ACHN (cell line): ENCODE data around the gene CFAP69.

Experiments used
- DNase-seq: peaks from one replicate; pipeline ENCODE4 v3.0.0-alpha.2; 2015
- in situ Hi-C: cut with HindIII; loops from 2 replicates; pipeline ENCODE4 v1.10.0; 2017; ENCODE audit warnings: low sequenced_read_pairs, low pct_ligation_motif_present, low pct_unique_long_range_greater_than_20kb

Gene CFAP69

DNA sequence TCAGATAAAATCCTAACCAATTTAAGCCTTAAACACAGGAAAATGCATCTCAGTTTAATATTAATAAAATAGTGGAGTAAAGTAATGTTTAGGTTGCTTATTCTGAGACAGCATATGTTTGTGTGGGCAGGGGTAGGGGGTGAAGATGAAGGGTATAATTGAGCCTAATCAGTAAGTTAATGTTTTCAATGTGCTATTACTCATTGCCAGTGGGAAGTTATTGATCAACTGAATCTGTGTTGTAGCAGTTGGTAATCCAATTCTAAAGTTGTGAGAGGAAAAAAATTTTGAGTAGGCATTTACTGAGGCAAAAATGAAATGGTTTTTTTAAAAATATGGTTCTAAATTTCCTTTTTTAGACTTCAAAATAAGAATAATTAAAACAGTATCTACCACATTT lies 16.5 kb downstream of the CFAP69 start:
- in situ Hi-C loops, result no loop called here
- peak; percentile 14 for DNase-seq

DNA sequence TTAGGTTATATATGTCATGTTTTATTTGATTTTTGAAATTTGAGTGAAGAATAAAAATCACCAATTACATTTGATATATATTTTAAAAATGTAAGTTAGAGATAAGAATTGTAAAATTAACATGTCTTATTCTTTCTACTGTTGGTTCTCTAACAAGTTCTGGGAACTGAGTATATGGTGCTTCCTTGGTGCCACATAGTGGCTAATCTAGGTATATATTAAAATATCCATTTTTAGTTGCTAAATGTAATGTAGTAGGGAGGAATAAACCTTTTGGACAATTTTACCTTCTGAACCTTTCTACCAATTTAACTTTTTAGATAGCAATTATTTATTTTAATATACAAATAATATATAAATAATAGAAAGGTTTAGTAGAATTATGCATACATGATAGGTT lies 17.5 kb downstream of the CFAP69 start:
- DNase-seq, result peak; percentile 67

DNA sequence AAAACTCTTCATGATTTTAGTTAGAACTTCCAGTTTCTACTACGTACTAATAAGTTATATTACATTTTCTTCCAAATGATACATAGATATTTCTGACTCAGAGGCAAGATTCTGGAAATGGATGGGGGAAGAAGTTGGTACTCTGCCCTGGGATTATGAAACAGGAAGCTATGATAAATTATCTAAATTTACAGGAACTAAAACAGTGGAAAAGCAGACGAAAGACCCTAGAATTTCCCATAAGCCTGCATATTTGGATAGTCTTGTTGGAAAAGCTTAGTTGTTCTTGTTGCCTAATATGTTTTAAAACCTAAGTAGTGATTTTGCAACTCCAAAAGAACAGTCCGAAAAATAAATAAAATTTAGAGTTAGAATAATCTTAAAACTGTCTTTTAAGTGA lies 21.8 kb downstream of the CFAP69 start:
- no peak for DNase-seq
- in situ Hi-C loops, result no loop called here

More for the DNA sequence above, 17.5 kb downstream of the CFAP69 start:
- in situ Hi-C loops, result no loop called here

DNA sequence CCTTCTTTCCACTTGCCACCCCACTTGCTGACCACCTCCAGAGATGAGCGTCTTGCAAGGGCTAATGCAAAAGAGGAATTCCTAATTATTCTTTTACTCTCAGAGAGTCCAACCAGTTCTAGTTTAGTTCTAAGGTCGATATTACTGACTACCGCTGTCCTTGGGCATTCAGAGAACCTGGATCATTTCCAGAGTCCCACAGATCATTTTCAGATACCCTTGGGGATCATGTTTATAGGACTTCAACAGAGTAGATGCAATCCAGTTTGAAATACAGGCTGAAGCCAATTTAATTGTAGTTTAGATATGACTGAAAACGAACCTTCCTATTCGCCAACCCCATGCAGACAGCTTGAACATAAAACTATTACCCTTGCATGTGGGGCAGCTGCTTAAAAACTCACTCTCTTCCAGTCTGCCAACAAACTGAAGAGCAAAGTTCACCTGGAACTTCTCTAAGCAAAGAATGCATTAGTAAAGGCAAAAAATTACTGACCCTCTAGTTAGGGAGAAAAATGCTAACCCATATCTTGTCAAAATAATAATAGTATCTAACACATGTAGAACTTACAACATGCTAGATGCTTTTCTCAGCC lies 22.4 kb downstream of the CFAP69 start:
- in situ Hi-C loops, result no loop called here
- DNase-seq, result no peak

DNA sequence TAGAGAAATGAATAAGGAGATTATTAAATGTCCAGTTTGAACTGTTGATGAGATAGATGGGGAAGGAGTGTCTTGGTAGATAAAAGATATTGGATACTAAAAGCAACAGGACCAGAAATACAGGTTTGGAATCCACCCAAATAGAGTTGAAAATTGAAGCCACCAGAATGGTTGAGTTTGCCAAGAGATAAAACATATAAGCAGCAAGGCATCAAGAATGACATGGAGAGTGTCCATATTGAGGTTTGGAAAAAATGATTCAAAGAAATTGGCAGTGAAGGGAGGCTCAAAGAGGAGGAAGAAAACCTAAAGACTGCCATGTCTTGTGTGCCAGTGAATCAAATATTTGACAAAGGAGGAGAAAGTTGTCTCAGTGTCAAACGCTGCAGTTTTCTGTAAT lies 24.2 kb downstream of the CFAP69 start:
- in situ Hi-C loops, result no loop called here
- DNase-seq, result no peak

DNA sequence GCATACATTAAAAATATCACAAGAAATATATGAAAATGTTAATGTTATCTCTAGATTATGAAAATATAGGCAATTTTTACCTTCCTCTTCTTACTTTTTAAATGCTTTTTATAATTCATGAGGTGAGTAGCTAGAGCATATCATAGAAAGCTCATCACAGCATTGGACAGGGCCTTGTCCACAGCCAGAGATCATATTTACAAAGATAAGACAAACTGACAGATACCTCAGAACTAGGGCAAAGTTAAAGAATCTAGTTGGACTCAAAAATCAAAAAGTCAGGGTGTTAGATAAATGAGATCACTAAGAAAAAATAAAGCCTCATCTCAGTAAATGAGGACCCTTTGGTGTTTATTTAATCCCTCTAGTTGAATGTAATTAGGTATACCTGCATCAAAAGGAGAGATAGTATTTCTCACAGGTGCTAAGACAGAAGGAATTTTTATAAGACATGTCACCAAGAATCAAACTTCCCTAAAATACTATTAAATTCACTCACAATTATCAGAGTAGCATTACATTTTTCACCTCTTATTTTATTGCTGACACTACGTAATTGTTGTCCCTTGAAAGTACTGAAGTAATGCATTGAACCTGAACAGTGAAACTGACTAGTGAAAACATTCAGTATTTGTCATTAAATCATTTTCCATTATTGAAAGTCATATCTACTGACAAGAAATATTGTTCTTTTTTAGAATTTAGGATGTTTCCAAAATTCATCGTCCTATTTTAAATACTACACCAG lies 25.6 kb downstream of the CFAP69 start:
- no peak for DNase-seq
- in situ Hi-C loops, result no loop called here

DNA sequence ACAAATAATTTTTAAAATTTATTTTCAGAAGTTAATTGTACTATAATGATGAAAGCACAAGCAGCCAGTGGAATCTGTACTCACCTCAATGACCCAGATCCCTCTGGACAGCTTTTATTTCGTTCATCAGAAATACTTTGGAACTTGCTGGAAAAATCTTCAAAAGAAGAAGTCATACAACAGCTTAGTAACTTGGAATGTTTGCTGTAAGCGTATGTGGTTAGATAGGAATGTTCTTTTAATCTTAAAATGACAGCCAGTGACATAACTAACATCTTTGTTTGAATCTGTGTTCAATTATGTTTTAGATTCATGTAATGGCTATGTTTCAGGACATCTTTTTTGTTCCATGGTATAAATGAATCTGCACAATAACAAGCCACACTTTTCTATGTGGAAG lies 26.8 kb downstream of the CFAP69 start:
- DNase-seq, result no peak
- in situ Hi-C loops, result no loop called here

DNA sequence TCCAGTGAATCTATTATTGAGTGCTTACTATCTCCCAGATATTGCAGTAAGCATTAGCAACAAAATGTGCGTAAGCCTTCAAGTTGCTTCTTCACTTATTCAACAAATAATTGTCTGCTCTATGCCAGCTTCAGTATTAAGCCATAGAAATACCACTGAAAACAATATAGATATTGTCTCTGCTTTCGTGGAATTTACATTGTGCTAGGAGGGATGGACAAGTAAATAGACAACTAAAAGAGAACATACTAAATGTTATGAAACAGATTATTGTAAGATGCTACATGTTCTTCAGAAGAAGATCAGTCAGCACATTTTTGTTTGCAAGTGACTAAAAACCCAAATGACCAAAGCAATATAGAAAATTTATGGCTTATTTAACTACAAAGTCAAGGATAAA lies 27.3 kb downstream of the CFAP69 start:
- in situ Hi-C loops, result no loop called here
- DNase-seq, result no peak

DNA sequence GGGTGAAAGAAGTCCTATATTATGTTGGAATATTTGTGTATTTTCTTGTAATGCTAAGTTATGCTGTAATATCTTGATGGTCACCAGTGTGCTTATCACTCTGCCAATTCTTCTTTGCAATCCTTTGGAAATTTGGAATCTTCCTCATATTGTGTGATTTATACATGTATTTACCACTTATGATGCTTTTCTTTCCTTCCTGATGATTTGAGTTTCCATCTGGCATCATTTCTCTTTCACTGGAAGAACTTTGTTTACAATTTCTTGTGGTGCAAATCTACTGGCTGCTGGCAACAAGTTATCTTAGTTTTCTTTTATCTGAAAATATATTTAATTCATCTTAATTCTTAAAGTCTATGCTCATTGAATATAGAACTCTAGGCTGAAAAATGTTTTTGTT lies 29.2 kb downstream of the CFAP69 start:
- in situ Hi-C loops, result no loop called here
- DNase-seq, result no peak

DNA sequence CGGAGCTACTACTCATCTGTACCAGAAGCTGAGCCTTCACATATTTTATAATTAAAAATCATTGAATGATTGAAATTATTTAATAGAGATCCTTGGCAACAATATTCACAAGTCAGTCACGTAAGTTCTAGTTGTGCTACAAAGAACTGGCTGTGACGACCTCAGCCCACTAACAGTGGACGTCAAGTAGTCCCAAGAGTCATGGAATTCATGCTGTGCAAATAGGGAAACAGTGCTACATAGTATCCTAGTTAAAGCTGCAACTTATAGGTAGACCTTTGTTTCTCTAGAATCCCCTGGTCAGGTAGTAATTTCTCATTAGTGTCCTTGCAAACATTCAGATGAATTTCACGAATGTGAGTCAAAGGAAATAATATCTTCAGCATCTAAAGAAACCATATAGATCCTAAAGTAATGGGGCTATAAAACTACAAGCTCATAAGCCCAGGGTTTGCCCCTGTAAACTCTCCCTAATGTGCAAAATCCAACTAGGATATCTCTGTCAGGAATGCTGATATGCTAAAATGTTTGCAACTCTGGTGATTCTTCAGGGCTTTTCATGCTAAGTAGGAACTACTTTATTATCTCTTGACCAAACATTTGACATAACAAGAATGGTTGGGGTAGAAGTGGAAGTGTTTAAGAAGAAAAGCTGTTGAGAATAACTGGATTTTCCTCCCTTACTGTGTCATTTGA lies 31.2 kb downstream of the CFAP69 start:
- in situ Hi-C loops, result no loop called here

DNA sequence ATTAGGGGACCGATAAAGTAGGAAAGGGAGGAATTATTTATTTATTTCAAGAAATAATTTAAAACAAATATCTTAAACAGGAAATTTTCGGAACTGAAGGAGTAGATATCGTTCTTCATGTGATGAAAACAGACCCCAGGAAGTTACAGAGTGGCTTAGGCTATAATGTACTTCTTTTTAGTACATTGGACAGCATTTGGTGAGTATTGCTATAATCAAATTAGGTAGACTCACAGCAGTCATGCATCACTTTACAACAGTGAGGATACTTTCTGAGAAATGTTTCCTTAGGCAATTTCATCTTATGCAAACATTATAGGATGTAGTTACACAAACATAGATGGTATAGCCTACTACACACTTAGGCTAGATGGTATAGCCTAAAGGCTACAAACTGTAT lies 43.2 kb downstream of the CFAP69 start:
- in situ Hi-C loops, result no loop called here
- DNase-seq, result no peak

More for the DNA sequence above, 31.2 kb downstream of the CFAP69 start:
- no peak for DNase-seq

DNA sequence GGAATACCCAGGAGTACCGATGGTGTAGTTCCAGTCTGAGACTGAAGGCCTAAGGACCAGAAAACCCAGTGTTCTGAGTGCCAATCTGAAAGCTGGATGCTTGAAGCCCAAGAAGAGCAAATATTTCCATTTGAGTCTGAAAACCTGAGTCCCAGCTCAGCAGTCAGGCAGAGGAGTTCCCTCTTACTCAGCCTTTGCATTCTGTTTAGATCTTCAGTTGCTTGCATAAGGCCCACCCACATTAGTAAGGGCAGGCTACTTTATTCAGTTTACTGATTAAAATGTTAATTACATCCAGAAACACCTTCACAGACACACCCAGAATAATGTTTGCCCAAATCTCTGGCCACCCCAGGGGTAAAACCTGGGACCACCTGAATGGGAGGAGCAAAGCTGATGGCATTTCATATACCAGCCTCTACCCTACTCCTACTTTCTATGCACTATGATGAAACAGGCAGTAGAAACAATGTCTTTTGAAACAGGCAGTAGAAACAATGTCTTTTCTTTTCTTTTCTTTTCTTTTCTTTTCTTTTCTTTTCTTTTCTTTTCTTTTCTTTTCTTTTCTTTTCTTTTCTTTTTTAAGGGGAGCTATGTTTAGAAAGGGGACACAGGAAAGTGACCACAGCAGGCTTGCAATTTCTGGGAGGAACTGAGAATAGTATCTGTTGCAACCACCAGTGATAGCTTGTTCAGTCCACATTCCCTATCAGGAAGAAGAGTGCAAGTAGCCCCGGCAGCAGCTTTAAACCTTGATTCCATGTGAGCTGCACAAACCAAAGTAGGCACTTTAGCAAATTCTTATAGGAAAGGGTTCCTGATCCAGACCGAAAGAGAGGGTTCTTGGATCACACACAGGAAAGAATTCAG lies 45.5 kb downstream of the CFAP69 start:
- in situ Hi-C loops, result no loop called here
- no peak for DNase-seq

DNA sequence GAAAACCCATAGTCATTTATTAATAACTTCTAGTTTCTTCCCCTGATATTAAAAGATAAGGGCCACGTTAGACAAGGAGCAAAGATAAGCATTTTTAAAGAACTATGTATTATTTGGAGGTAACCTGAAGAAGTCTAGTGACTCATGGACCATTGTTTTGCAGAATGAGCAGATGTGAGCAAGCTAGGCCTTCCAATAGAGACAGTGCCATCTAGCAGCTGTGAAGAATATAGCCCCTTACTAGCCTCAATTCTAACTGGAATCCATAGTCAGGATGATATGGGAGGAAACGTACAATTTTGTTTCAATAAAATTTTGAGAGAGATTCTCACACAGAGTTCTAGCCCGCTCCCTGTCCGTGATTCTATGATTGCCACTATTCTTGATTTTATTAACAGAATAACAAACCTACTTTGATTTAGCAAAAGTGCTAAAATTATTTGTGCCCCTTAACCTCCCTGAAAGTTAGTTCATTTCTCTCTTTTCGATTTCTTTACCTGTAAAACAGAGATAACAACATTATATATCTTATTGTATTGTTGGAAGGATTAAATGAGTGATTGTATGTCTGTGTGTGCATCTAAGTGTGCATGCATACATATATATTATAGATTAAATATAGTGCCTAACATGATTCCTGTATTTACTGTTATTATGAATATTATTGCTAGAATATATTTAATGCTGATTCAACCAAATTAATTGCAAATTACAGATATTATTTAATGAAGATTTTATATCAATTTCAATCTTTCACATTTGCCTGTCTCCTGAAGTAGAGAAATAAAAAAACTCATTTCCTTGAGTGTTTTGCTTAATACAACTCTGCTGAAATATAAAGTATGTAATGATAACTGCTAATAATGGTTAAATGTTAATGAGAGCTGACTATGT lies 53.4 kb downstream of the CFAP69 start:
- in situ Hi-C loops, result no loop called here
- peak; percentile 74 for DNase-seq

DNA sequence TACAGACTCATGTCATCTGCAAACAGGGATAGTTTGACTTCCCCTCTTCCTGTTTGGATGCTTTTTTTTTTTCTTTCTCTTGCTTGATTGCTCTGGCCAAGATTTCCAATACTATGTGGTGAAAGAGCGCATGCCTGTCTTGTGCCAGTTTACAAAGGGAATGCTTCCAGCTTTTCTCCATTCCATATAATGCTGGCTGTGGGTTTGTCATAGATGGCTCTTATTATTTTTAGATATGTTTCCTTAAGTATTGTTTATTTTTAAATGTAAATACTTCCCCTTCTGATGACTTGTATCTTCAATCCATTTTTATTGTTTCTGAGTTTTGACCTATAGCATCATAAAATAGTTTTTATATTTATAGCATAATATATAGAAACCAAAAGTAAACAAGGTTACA lies 58.3 kb downstream of the CFAP69 start:
- in situ Hi-C loops, result no loop called here
- no peak for DNase-seq

DNA sequence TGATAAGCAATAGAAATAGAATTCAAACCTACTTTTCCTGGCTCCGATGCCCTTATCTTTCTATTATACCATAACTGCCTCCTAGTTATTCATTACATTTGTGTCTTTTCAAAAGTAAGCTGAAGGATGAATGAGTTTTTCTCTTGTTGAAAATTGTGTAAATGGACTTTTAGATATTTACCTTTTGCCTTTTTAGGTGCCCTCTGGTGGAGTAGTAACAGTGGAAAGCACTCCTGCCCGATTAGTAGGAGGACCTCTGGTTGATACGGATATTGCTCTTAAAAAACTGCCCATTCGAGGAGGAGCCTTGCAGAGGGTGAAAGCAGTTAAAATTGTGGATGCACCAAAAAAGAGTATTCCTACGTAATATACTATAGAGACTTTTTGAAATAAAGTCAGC lies 64.9 kb downstream of the CFAP69 start:
- in situ Hi-C loops, result no loop called here
- DNase-seq, result no peak

DNA sequence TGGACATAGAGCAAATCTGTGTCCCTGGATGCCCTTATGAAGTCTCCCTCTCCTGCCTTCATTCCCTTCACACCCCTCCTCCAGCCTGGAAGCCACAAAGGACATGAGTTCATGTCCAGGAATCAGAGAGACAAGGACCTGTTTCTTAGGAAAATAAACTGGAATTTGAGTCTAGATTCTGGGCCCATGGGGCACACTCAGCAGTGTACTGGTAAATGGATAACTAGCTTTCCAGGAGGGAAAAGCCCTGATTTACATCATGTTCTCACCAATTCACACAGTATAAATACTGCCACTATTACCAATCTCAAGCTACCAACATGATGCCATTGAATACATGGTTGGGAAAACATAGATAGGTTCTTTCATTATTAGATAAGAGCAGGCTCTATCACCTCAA lies 66.2 kb downstream of the CFAP69 start:
- DNase-seq, result no peak
- in situ Hi-C loops, result no loop called here

DNA sequence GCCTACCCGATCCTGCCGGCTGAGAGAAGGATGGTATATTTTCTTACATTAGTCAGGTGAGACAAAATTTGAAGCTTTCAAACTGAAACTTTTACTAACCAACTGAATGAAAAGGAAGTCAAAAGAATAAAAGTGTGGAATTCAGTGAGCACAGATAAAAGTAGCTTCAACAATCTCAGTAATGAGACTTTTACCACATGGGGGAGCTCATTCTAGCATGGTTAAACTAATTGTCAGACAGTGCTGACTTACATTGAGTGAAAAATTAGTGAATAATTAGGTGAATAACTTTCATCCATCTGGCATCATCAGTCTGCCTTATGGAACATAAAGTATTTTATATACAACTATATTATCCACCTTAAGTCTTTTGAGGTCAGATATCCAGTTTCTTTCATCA lies 67.8 kb downstream of the CFAP69 start:
- in situ Hi-C loops, result no loop called here

DNA sequence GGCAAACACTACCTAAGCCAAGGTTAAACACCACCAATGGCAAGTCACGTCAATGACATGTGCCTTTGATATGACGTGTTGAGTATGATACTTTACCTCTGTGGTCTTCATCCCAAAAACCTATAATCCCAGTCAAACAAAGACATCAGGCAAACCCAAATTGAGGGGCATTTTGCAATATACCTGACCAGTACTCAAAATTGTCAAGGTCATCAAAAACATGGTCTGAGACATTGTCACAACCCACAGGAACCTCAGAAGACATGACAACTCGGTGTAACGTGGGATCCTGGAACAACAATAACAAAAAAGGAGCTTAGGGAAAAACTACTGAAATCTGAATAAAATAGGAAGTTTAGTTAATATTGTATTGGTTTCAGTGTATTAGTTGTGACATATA lies 68.9 kb downstream of the CFAP69 start:
- DNase-seq, result no peak

More for the DNA sequence above, 67.8 kb downstream of the CFAP69 start:
- no peak for DNase-seq

More for the DNA sequence above, 68.9 kb downstream of the CFAP69 start:
- in situ Hi-C loops, result no loop called here
